Ramos (cell line): ENCODE results near the gene HOXD13.

Experiments
- in situ Hi-C: fragments of 300-500 bp; cut with MboI; formaldehyde crosslinking; loops from one replicate; pipeline ENCODE4 v1.14.3; 2022; ENCODE audit warnings: low sequenced_read_pairs; ENCODE audit not compliant: unreplicated experiment

Gene HOXD13

GRCh38 chr2:176080540-176081375 lies 11.8 kb upstream of the HOXD13 start:
- in situ Hi-C loops, result no loop called here

- in situ Hi-C loops, result no loop called here
Measured at GRCh38 chr2:176081376-176081836, 11.1 kb upstream of the HOXD13 start.

- in situ Hi-C loops, result no loop called here
Measured at GRCh38 chr2:176081837-176082524, 10.5 kb upstream of the HOXD13 start.

DNA sequence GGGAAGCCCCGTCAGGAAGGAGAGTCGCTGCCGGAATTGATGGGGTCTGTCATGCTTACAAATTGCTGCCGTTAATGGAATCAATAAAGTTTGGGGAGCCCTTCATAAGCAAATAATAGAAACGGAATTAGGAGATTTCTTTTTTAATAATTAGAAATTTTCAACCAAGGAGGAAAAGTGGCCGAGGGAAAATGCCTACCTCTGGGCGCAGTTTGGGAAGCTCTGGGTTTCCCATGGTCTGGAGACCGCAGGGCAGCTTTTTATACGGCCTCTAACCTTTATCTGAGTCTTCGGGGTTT lies 10.0 kb upstream of the HOXD13 start:
- in situ Hi-C loops, result no loop called here

DNA sequence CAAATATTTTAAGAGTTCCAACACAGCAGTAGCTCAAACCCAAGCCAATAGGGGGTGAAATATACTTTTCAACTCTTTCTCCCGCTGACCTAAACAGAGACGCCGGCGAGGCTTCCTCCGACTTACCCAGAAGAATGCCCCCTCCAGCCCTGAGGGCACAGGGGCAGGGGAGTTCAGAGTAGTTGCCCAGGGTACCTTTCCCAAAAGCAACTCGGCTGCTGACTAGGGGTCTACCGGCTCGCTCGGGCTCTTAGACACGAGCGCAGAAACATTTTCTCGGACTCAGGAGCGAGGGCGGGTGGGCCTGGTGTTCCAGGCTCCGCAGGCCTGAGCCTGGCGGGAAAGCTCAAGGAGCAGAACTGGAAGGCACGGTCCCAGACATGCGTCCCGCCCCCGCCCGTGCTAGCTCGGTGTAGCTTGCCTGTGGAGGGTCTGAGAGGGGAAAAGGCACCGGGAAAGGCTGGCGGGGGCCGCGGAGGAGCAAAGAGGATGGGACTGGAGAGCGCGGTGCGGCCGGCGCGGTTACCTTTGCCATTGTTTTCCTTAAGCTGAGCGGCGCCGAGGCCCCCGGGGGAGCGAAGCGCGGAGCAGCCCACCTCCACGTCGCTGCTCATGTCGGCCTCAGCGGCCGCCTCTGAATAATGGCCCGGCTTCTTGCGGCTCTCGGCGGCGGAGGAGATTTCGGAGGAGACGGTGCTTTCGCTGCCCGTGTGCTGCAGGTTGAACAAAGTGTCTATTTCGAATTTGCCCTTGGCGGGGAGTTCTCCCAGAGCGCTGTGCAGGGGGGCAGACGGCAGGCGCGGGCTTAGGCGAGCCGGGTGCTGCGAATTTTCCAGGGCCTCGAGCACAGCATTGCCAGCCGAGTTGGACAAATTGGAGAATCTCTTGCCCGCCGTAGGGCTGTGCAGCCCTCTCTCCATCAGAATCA lies 9.4 kb upstream of the HOXD13 start:
- in situ Hi-C loops, result no loop called here

DNA sequence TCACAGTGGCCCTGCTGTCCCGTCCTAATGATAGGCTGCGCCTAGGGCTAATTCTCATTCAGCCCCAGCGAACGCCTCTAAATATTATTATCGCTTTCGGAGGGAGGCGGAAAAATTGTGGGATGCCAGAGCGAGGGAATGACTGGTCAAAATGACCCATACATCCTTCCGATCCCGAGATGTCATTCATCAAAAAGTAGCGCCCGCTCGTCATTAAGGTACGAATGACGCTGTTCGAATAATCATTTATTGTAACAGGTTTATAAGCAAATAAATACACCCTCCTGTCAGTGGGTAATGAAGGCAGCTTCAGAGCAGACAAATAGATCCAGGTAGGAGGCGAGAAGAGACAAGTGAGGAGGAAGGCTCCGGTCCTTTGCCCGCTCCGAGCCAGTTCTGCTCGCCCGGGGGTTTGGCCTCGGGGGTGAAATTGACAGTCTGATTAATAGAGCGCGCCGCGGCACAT lies 8.7 kb upstream of the HOXD13 start, which contains the start of gene EVX2:
TSS of gene EVX2 (minus strand) at position 167 of the 466 bp plus-strand sequence. CDS start 186 bp downstream, outside the sequence.
- in situ Hi-C loops, result no loop called here

- in situ Hi-C loops, result no loop called here
Measured at GRCh38 chr2:176084611-176085119, 7.9 kb upstream of the HOXD13 start.

DNA sequence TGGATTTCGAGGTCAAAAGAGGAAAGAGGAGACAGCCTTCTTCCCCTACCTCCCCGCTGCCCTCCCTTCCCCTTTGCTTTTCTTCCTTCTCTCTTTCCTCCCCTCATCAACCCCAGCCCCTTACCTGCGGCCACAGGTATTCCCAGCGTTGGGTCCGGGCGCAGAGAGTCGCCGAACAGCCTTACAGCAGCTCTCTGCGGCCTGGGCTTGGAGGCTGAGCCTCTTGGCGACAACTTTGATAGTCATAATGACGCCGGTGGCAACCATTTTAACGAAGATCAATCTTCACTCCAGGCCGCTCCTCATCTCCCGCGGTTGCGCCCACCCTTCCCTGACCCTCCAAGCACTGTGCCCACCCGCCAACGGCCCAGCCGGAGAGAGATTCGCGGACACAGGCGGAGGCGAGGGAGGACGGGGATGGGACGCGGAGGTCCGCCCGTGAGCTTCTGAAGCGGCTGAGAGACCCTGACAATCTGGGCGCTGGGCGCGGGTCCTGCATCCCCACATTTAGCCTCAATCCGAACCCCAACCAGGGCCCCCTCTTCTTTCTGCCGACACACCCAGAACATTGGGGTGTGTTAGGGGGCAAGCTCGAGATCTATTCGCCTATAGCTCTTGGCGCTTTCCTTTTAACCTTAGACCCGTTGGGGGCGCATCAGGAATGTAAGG lies 7.3 kb upstream of the HOXD13 start:
- in situ Hi-C loops, result no loop called here

GRCh38 chr2:176085861-176086771 lies 6.4 kb upstream of the HOXD13 start:
- in situ Hi-C loops, result no loop called here

- in situ Hi-C loops, result no loop called here
Measured at GRCh38 chr2:176087330-176088047, 5.0 kb upstream of the HOXD13 start.

DNA sequence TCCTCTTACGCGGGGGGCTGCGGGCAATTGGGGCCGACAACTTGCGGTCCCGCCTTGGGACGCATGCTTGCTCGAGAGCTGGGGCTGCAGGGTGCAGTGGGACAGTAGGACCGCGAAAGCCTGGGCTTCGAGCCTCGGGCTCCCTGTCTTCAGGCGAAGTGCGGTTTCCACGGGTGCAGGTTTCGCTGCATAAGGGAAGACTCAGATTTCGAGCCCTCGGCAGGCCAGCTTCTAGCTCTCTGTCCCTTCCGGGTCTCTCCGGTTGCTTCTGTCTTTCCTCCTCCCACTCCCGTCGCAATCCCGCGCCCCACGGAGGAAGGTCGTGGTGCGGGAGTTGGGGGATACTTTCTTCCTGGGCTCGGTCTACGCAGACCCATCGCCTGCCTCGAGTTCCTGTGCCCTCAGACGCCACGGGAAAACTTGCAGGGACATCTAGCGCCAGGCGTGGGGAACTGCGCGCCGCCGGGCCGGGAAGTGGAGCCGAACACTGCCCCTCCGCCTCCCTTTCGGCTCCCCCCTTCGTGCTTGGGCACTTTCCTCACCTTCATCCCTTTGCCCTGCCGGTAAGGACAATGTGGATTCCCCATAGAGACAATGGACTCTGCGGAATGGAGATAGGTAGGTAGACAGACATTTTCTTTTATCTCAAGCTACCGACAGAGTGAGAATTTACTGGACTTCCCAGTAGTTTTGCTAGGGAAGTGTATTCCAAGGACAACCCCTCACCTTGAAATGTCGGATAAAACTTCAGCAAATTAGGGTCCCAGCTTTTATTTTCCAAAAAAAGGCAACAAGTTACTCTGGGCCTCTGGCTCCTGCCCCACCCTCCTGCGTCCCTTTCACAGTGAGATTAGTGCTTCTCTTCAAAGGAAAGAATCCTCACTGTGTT lies 4.2 kb upstream of the HOXD13 start:
- in situ Hi-C loops, result no loop called here

- in situ Hi-C loops, result no loop called here
Measured at GRCh38 chr2:176088937-176089842, 3.3 kb upstream of the HOXD13 start.

- in situ Hi-C loops, result loop anchor here (10.0 kb wide), 1 partner anchor 405 kb away; no protein-coding TSS in a partner anchor
Measured at GRCh38 chr2:176089843-176090395, 2.6 kb upstream of the HOXD13 start.

DNA sequence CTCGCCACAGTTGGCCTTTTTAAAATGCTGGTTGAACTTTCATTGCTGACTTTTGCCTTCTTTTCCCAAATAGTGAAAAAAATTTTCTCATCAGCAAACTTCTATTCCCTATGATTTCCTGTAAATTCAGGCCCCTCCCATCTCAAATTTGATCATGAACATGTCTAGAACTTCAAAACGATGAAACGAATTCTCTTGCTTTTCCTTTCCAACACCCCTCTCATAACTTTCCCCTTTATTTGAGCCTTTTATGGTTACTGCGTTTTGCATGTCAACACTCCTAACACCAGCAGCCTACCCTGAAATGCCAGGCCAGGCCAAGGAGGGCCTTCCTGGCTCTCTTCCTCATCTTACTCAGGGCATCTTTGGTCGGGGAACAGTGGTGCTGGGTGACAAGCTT lies 1.7 kb upstream of the HOXD13 start:
- in situ Hi-C loops, result loop anchor here (10.0 kb wide), 1 partner anchor 406 kb away; no protein-coding TSS in a partner anchor
